Hematopoietic multipotent progenitor cell treated with erythropoietin and hydrocortisone succinate and interleukin-3 and kit ligand, for 17 days (in vitro differentiated cells): Measurements from ENCODE around the gene C4A.
"Not testable (repeated sequence)": the region's sequence is repeated elsewhere in the genome, so short reads cannot be mapped to it uniquely, and the experiment has no call there.

Experiments used
- DNase-seq: peaks from one replicate; pipeline ENCODE4 v3.0.0-alpha.2; 2015; ENCODE audit warnings: low spot score

The C4A gene

DNA sequence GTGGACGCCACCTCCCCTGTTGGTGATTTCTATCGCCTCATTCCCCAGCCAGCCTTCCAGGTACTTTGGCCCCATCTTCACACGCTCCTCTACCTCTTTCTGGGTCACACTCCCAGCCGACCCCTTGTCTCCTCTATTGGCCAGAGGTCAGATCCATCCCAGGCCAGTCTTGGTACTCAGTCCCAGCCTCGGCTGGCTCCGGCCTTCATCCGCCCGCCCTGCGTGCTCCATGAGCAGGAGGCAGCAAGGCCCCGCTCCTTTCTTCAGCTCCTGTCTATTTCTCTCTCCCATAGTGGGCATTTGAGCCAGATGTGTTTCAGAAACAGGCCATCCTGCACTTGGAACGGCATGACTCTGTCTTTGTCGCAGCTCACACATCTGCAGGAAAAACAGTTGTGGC lies 20.2 kb upstream of the C4A start:
- DNase-seq: no peak

DNA sequence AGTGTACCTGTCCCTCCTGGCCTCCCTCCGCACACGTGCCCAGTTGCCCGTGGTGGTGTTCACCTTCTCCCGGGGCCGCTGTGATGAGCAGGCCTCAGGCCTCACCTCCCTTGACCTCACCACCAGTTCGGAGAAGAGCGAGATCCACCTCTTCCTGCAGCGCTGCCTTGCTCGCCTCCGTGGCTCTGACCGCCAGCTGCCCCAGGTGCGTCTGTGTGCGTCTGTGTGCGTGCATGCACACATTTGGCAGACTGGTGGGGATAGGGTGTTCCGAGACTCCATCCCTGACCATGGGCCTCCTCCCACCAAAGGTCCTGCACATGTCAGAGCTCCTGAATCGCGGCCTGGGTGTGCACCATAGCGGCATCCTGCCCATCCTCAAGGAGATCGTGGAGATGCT lies 17.9 kb upstream of the C4A start:
- DNase-seq: no peak

DNA sequence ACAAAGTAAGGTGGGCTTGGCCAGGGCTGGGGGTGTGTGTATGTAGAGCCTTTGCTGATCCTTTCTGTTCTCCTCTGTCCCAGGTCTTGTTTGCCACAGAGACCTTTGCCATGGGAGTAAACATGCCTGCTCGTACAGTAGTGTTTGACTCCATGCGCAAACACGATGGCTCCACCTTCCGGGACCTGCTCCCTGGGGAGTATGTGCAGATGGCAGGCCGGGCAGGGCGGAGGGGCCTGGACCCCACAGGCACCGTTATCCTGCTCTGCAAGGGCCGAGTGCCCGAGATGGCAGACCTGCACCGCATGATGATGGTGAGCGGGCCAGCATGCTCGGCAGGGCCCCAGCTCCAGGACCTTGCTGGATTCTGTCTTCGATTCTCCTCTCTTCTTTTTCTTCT lies 16.2 kb upstream of the C4A start:
- no peak for DNase-seq

DNA sequence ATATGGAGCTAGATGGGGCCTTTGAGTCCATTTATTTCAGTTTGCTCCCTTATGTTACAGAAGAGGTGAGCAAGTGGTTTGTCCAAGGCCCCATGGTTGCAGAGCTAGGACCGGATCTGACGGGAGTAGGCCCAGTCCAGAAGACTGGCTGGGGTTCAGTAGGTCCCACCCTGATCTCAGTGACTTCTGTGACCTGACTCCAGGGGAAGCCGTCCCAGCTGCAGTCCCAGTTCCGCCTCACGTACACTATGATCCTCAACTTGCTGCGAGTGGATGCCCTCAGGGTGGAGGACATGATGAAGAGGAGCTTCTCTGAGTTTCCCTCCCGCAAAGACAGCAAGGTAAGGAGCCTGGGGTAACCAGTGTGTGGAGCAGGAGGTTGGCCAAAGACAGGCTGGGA lies 15.4 kb upstream of the C4A start:
- DNase-seq: no peak

DNA sequence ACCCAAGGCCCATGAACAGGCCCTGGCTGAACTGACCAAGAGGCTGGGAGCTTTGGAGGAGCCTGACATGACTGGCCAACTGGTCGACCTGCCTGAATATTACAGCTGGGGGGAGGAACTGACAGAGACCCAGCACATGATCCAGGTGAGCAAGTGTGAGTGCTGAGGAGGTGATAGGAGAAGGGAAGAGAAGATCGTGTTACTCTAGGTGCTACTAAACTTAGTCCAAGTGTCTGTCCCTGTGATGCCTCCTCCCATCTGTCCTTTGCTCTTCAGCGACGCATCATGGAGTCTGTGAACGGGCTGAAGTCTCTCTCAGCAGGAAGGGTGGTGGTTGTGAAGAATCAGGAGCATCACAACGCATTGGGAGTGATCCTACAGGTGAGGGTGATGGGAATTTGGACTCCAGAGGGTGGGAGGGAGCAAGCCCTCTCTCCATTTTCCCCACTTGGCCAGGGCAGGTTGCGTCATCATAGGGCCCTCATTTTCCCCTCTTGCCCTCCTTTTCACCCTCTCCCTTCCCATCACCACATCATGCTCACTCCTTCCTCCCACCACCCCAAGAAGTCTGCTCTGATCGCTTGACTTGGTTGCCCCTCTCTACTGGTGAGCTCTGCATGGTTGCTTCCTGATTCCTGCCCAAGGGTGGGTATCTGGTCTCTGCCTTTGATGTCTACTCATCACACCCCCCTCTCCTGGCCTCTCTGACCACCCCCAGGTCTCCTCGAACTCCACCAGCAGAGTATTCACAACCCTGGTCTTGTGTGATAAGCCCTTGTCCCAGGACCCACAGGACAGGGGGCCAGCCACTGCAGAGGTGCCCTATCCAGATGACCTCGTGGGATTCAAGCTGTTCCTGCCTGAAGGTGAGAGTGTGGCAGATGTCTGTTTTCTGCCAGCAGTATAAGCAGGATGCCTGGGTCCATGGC lies 14.6 kb upstream of the C4A start:
- no peak for DNase-seq

DNA sequence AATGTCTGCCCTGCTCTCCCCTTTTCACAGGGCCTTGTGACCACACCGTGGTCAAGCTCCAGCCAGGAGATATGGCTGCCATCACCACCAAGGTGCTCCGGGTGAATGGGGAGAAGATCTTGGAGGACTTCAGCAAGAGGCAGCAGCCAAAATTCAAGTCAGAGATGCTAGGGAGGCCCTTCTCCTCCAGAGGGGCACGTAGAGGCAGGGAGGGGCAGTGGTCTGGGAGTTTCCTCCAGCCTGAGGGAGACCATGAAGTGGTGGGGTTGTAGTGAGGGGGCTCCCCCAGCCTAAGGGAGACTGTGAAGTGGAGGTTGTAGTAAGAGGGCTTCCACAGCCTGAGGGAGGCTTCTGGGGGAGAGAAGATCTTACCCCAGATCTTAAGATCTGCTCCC lies 13.9 kb upstream of the C4A start:
- no peak for DNase-seq

DNA sequence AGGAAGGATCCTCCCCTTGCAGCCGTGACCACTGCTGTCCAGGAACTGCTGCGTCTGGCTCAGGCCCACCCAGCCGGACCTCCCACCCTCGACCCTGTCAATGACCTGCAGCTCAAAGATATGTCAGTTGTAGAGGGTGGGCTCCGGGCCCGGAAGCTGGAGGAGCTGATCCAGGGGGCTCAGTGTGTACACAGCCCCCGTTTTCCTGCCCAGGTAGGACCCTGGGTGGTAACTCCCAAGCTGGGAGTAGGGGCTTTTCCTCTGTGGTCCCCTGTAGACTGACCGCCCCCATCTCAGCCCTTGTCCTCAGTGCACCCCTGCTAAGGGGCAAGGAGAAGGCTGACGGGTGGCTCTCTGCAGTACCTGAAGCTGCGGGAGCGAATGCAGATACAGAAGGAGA lies 13.5 kb upstream of the C4A start:
- no peak for DNase-seq

DNA sequence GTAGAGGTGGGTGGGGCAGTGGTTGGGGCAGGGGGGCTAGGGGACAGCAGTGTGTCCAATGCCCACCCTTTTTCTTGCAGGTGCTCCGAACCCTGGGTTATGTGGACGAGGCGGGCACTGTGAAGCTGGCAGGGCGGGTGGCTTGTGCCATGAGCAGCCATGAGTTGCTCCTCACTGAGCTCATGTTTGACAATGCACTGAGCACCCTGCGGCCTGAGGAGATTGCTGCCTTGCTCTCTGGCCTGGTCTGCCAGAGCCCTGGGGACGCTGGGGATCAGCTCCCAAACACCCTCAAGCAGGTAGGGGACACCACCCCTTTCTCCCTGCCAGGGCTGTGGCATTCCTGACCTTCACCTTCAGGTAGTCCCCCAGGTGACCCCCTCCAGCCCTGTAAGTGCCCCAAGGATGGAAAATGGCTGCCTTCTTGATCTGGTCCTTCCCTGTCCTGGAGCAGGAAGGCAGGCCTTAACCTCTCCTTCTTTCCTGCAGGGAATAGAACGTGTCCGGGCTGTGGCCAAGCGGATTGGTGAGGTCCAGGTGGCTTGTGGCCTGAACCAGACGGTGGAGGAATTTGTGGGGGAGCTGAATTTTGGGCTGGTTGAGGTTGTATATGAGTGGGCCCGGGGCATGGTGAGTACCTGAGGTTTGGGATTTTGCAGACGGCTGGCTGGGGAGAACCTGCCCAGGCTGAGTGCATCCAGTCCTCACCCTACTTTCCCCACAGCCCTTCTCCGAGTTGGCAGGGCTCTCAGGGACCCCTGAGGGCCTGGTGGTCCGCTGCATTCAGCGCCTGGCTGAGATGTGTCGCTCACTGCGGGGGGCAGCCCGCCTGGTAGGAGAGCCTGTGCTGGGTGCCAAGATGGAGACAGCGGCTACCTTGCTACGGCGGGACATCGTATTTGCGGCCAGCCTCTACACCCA lies 12.8 kb upstream of the C4A start:
- DNase-seq: no peak

DNA sequence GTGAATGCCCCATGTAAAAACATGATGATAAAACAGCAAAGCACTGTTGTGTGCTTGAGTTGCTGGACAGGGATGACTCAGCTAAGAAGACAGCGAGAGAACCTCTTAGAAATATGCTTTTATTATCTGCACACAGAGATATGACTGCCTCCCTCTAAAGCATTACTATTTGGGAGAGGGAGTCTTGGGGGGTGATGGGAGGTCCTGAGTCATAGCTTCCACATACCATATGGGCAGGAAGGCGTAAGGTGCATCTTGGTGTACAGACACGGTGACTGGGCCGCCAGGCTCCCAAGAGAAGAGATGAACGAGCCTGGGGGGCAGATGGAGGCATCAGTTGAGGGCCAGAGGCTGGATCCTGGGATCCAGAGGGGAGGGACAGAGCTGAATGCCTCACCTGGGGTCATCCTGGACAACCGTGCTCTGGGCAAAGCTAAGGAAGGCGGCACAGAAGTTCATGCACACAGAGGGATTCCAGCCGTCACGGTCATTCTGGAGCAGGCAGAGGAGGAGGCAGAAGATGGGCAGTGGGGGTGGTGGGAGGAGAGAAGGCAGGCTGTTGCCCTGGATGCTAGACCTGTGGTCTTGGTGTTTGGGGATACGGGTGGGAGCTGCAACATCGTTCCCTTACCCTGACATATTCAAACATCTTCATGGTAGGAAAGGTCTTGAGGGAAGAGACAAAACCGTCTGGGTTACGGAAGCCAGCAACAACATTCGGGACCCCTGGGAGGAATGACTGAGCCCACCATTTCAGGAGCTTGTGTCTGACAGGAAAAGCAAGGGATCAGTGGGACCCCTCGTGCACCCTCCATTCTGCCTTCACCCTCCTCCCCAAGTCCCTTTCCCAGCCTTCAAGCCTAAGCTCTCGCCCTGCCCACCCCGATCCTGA lies 11.9 kb upstream of the C4A start:
- no peak for DNase-seq

DNA sequence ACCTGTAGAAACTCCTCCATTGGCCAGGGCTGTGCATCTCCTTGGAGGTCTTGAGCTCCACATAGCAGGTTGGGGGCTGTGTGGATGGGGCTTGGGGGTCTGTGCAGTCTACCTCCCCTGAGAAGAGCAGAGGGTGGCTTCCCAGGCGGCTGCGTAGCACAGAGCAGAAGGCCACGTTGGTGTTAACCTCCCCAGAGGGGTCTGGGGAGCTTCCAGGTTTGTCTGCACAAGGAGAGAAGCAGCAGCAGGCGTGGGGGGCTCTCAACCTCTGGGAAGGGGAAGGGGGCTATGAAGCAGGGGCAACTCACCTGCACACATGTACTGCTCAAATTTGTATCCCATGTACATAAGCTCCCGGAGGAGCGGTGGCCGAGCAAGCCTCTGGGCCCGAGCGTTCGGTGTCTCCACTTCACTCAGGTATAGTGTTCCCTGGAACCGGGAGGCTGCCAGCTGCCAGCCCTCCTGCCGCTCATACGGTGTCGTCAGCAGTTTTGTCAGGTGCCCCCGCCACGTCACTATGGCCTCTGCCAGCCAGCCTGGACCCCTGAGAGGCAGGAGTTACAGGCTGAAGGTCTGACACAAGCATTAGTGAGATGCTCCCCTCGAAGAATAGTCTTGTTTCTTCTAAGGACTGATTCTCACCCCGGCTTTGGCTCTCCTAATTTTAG lies 11.1 kb upstream of the C4A start:
- DNase-seq: no peak

DNA sequence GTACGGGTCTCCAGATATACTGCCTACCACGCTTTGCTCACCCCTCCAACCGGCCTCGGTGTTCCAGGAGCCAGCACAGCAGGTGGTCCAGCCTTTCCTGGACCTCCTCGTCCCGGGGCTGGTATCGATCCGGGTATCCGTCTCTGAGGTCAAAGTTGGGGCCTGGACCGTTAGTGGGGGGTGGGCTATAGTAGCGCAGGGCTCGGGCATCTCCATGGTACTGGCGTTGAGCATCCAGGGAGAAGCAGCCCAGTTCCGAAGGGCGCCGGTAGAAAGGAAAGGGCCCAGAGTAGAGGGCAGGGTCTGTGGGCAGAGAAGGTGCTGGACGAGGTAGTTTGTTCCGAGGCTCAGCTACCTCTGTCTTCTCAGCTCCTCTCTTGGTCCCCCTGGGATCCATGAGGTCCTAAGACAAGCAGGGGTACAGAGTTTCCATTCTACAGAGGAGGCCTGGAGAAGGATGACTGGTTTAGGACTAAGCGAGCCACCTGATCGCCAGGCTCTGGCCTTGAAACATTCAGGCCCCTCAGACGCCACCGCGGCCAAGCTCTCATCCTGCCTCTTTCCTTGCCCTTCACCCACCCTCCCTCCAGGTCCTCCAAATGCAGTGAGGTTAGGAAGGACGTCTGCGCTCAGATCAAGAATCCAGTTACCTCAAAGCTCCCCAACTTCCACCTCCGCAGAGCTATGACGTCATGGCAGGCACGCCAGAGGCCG lies 10.4 kb upstream of the C4A start:
- no peak for DNase-seq

DNA sequence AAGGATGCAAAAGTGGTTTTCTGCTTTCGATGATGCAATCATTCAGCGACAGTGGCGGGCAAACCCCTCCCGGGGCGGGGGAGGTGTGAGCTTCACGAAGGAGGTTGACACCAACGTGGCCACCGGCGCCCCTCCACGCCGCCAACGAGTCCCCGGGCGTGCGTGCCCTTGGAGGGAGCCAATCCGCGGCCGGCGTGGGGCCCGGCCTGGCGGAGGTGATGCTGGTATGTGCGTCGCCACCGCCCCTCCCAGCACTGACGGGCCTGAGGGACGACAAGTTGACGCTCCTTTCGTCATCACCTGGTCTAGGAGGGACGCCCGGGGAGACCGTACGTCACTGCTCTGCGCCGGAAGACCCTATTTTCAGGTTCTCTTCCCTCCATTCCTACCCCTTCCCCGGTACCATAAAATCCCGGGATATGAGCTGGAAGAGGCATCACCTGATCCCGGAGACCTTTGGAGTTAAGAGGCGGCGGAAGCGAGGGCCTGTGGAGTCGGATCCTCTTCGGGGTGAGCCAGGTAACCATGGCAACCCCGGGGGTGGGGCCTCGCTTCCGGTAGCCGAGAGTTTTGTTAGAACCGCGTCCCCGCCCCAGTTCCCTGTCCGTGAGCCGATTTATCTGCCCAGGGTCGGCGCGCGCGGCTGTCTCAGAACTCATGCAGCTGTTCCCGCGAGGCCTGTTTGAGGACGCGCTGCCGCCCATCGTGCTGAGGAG lies 9.7 kb upstream of the C4A start, which contains the start of gene DXO:
TSS of gene DXO (minus strand) at position 146 of the 716 bp plus-strand sequence. CDS start 463 bp downstream, outside the sequence.
- DNase-seq: peak; percentile 98

DNA sequence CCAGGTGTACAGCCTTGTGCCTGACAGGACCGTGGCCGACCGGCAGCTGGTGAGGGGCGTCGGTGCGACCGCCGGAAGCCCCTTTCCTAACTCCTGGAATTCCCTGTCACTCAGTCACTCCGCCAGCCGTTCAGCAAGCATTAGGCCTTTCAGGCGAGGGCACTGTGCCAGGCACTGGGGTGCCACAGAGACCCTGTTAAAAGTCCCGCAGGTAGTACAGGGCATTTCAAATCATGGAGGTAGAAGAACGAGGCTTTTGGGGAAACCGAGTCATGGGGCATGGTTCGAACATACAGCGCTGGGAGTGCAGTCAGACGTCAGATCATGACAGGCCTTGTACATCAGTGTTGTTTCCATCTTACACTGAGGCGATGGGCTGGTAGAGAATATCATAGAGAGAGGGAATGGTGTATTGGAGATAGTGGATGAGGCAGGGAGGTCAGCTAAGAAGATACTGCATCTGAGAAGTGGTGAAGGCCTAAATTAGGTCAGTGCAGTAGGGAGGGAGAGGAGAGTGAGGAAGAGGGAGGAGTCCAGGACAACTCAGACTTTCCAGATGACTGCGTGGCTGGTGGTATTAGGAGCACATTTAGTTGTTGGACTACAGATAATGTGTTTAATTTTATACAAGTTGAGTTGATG lies 9.0 kb upstream of the C4A start:
- no peak for DNase-seq

DNA sequence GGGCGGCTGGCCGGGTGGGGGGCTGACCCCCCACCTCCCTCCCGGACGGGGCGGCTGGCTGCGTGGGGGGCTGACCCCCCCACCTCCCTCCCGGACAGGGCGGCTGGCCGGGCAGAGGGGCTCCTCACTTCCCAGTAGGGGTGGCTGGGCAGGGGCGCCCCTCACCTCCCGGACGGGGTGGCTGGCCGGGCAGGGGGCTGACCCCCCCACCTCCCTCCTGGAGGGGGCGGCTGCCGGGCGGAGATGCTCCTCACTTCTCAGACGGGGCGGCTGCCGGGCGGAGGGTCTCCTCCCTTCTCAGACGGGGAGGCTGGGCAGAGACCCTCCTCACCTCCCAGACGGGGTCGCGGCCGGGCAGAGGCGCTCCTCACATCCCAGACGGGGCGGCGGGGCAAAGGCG lies 5.8 kb upstream of the C4A start:
- not testable (repeated sequence) for DNase-seq

DNA sequence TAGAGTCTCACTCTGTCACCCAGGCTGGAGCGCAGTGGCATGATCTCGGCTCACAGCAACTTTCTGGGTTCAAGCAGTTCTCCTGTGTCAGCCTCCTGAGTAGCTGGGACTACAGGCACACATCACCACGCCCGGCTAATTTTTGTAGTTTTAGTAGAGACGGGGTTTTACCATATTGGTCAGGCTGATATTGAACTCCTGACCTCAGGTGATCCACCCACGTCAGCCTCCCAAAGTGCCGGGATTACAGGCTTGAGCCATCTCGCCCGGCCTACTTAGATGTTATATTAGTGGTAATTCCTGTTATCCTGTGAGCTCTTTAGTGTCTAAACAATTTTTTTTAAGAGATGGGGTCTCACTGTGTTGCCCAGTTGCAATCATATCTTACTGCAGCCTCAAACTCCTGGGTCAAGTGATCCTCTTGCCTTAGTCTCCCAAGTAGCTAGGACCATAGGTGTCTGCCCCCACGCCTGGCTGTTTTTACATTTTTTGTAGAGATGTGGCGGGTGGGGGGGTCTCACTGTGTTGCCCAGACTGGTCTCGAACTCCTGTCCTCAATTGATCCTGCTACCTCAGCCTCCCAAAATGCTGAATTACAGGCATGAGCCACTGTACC lies 3.9 kb upstream of the C4A start:
- DNase-seq: no peak

DNA sequence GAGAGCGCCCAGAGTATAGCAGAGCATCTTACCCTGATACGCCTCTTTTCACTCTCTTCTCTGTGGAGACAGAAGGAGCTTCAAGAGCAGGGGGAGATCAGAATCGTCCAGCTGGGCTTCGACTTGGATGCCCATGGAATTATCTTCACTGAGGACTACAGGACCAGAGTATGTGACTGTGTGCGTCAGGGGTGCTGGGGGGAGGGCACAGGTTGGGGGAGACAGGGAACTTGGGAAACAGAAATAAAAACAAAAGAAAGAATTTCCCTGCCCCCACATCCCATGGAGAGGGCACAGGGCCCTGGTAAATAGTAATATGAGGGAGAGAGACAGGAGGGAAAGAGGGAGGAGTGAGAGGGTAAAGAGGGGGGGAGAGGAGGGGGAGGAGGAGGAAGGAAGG lies 3.0 kb upstream of the C4A start:
- DNase-seq: no peak

DNA sequence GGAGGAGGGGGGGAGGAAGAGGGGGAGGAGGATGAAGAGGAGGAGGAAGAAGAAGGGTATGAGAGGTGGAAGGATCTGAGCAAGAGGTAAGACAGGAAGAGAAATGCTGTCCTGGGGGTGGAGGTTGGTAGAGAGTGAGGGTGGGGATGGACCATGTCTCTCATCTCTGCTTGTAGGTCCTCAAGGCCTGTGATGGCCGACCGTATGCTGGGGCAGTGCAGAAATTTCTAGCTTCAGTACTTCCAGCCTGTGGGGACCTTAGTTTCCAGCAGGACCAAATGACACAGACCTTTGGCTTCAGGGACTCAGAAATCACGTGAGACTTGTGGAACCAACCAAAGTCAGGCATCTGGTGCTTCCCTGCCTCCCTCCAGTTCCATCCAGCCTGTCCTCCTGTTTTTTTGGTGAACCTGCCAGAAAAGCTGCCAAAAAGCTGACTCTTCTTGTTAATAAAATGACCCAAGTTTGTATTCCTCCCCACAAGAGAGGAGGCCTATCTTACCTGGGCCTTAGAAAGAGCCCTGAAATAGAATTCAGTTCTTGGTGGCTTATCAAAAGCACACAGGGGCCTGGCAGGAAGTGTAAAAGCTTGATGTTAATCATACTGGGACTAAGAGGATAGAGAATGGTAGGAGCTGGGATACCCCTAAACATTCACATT lies 2.5 kb upstream of the C4A start:
- DNase-seq: no peak

DNA sequence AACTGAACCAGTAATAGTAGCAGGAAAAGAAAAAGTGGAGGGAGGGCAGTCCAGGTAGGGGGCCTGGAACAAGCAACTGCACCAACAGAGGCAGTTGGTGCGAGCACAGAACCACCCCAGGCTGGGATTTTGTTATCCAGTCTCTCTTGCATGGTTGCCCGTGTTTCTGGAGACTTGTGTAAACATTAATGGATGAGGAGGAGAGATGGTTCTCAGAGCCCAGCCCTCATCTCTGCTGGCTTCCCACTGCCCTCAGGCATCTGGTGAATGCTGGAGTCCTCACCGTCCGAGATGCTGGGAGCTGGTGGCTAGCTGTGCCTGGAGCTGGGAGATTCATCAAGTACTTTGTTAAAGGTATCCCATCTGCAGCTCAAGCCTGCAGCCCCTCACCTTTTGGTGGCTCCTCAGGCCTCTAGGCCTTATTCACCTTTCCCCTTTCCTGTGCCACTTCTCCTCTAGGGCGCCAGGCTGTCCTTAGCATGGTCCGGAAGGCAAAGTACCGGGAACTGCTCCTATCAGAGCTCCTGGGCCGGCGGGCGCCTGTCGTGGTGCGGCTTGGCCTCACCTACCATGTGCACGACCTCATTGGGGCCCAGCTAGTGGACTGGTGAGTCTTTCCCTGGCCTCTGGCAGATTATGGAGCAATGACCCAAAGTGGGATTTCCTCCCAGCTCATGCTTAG lies 1.5 kb upstream of the C4A start:
- DNase-seq: not testable (repeated sequence)
